DMS 273 (cell line): Measurements from ENCODE around the gene ACO1.
"Not testable (repeated sequence)": the region's sequence is repeated elsewhere in the genome, so short reads cannot be mapped to it uniquely, and the experiment has no call there.

Source experiments
- DNase-seq: peaks from one replicate; lab custom pipeline; 2025; ENCODE audit not compliant: unreplicated experiment; lab: John Stamatoyannopoulos, UW

The ACO1 gene

DNA sequence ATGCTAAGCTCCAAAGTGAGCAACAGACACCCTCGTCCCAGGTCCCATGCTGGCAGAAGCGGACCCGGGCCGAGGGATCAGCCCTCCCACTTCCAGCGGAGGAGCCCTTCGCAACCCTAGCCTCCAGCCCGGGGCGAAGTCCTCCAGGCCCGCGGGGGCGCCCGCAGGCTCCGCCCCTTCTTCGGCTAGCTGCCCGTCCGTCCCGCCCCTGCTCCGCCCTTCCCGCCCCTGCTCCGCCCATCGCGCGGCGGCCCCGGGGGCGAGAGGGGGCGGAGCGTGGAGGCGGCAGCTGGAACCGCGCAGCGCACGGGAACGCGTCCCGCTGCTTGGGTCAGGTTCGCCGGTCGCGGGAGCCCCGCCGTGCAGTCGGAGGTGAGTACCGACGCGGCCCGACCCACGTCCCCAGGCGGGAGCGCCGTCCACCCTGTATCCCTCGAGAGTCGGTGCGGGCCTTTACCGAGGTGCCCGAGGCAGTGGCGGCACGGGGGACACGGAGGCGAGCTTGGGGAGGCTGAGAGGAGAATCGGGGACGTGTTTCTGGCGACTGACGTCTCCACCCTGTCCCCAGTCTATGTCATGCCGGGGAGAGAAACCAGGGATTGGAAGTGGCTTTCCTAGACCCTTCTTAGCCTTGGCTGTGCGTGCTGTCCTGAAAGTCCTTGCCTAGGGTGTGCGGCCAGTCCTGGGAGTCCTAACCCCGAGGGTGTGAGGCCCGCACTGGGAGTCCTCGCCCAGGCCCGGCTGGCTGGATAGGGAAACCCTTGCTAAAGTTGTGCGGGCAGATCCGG is at the start of gene ACO1:
Gene ACO1, plus strand, starts transcription at position 280 of the 788 bp plus-strand sequence. CDS start 20,864 bp downstream, outside the sequence.
- peak; percentile 93 for DNase-seq

DNA sequence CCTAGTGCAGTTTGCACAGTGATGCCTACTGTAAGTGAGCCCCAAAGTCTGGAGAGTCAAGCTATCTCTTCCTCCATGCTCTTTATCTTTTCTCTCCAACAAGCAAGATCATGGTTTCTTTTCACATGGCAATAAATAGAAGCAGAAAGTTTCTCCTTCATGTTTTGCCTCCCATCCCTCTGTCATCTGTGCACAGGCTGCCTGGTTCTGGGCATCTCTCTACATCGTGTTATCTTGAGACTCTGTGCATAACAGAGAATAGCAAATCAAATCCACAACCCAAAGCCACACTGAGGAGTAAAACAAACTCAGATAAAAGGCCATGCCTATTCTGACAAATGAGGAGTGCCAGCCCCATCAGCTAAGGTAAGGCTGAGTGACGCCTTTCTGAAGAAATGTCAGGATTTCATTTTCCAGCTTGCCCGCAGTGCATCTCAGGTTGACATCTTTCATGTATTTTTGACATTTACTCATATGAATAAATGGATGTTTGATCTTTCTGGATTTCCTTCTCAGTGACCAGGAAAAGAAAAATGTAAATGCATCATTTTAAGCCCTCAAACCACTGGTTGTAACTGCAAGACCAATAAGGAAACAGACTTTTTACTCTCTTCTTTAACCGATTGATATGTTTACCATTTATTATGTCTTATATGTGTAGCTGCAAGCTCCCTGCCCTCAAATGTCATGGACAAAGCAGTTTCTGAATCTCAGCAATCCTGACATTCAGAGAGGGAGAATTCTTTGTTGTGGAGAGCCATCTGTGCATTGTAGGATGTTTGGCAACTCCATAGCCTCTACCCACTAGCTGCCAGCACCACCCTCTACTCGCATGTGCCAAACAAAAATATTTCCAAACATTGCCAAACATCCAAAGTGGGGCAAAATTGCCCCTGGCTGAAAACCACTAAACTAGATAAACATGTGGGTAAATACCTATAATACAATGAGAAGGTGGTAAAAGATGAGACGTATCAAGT is 49.2 kb upstream of the ACO1 start:
- DNase-seq: no peak

DNA sequence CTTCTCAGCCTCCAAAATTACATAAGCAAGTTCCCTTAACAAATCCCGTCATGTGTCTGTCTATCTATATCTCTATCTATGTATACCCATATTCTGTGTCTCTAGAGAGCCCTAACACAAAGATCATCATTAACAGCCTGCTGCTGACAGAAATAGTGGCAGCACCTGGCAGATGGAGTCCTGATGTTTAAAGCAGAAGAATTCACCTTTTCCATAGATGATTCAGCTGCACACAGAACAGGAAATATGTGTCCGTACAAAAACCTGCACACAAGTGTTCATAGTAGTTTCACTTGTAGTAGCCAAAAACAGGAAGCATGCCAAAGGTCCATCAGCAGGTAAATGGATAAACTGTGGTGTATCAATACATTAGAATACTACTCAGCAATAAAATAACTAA is 45.0 kb upstream of the ACO1 start:
- no peak for DNase-seq

DNA sequence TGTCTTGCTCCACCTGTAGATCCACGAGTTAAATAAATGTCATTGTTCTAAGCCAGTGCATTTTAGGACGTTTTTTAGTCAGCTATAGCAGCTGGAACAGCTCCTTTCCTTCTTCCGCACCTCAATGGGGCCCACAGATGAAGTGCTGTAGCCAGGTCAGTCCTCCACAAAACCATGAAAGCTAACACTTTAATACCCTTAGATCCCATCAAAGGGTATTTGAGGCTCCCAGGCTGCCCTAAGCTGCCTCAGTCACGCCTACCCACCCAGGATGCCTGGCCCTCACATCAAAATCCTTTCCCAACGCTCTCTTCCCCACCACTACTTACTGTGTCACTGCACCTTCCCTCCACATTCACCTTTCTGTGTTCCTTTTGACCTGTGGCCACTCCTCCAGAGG is 44.1 kb upstream of the ACO1 start:
- no peak for DNase-seq

DNA sequence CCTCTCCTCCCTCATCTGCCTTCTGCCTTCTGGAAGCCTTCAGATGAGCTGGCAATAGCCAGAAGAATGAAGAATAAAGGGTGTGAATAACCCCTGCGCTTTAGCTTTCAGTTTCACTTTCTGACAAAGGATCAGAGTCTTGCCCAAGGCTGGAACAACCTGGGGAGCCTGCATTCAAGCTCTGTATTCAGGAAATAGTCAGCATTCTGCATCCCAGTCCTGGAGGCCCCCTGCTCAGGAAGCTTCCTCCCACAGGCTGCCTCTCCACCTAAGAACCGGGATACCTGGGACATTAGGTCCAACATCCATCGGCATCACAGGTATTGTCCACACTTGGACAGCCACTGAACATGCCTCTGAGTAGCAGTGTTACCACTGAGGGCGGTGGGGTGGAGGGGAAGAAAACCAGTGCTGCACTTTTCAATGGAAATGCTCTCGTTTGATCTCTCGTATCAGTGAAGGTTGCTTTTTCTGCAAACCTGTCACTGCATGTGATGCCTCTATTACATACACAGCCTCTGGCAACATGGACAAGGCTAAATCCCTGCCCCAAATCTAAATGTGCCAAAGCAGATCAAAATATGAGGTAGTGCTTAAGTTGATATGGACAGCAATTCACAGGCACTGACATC is 39.8 kb upstream of the ACO1 start:
- no peak for DNase-seq

DNA sequence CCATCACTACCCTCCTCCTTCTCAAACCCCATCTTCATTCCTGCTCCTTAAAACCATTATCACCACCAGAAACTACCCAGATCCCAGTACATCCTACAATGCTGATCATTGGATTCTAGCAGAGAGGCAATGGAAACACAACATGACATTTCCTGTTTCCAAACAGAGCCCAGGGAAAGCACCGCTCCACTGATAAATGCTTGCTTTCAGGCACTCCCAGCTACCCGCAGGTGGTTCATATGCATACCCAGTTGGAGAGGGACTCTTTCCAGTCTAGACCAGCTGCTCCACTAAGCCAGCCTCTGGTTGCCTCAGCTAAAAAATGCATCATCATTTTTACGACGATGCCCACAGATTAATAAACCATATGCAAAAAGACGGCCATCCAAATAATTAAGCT is 39.2 kb upstream of the ACO1 start:
- no peak for DNase-seq

DNA sequence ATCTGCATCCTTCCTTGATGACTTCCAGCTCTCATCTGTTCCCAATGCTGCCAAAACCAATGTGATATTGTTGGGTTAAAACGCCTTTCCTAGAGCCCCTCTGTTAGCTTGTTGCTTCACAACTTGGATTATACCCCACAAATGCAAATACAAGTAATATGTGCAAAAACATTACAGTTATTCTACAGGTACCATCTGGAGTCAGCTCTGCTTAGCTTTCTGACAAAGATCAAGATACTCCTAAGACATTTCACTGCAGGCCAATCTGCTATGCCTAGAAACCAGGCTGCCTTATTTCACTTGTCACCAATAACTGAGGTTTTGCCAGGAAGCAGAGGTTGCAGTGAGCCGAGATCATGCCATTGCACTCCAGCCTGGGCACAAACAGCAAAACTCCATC is 36.9 kb upstream of the ACO1 start:
- no peak for DNase-seq

DNA sequence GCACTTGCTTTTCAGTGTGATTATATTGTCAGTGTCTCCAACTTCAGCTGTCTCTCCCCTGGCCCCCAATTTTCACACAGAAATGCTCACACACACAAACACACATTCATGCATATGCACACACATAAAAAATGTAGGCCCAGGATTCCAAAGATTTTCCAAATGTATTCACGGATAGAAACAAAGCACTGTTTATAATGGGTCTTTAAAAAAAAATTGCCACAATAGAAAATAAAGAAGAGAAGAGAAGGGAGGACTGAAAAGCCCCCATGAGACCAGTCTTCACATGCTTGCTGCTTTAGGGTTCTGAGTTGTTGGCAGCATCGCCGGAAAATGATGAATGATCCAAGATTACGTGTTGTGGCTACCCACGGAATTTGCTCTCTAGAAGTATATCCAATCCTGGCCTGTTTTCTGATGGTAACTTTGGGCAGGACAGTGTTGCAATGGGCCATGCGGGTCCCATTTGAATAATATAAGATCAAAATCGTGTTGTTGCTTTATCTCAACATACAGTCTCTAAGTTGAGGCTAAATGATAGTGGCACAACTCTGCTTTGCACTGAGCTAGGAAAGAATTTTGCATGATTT is 36.2 kb upstream of the ACO1 start:
- no peak for DNase-seq

DNA sequence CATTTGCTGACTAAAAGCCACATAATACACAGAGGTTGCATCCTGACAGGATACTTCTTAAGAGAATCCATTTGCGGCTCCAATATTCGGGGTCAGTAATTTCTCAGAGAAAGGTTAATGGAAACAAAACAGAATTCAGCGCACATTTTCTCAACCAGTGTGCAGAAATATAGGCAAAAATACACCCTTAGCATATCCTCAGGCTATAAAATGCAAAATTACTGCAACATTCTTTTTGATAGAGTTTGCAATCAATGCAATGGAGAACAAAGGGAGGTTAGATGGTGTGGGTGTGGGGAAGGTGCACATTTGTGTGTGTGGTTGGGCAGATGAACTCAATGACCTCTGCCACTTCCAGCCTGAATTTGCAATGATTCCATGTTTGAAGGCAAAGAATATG is 35.4 kb upstream of the ACO1 start:
- DNase-seq: no peak

DNA sequence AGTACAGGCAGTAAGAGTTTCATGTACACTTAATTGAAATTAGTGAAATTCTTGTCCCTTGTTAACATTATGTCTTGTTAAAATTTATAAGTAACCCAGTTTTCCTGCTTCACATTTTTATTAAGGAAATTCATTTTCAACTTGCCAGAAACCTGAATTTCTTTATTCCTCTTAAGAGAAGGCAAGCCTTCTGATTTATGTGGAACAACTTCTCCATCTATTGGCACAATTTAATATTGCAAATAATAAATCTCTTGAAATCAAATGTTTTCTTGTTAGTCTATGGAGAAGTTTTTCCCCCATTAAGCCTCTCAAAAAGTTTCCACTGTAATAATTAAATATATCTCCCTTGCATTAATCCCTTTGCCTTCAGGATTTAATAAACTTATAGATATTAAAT is 33.8 kb upstream of the ACO1 start:
- DNase-seq: peak; percentile 65

DNA sequence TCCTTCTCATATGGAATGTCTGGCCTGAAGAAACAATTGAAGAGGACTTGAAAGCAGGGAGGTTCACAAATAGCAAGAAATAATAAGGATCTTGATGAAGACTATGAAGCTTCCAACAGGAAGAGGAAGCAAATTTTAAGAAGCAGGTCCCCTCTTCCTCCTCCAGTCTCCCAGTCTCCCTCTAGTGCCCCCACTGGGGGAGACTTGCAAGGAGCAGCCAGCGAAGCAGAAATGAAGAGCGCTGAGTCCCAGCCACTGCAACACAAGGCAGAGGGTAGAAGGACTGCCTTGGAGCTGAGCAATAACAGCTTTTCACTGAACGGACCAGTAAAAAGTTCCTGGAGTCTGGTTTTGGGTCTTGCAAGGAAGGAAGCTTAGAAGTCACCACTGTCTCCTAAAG is 32.6 kb upstream of the ACO1 start:
- DNase-seq: peak; percentile 37

DNA sequence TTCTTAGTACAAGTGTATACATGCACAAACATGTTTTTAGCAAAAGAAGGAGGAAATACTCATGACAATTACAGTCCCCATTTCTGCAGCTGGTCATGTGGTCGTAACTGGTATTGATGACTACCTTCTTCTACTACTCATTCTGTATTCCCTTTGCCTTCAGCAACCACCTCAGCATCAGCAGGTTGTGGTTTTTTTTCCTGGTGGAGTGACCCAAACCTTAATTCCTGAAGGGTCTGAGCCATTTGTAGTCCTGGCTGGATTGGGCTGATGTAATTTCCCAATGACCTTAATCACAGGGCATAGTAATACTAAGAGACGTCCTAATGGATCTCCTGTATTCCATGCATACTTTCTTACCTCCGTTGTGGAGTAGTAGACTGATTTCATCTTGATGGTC is 31.0 kb upstream of the ACO1 start:
- not testable (repeated sequence) for DNase-seq

DNA sequence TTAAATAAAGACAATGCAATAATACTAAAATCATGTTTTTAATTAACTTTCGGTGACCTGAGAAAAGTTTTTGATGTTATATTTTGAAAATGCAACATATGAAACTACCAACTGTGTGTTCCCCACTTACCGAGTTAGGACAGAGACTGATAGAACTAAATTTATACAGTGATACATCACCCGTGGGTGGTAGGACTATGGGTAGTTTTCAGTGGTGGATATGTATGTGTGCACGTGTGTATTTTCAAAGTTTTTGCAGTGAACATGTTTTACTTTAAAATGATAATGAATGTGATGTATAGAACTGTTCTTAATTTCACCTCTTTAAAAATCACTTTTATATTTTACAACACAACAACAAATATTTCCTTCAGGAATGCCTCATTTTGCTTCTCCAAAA is 25.0 kb upstream of the ACO1 start:
- DNase-seq: no peak

DNA sequence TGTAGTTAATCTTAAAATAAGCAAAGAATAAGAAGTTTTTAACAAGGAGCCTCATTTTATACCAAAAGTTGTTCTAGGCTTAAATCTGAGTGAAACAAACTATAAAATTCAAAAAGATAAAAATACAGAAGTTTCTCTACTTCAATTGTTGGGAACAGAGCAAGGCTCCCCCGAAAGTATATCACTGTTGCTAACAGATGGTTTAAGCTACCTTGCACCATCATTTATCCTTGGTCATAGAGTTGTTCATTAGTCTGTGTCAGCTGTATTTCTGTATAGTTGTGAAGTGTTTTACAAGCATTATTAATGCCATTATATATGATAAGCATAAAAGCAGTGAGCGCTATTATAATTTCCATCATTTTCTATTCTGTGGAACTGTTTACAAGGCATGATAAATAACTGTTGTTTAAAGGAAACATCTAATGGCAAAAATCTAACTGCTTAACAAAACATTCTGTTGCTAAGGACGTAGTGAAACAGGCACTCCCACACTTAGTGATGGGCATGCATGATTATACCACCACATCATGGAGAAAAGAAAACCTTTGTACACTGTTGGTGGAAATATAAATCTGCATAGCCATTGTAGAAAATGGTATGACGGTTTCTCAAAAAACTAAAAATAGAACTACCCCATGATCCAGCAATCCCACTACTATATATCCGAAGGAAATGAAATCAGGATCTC is 23.3 kb upstream of the ACO1 start:
- DNase-seq: no peak

DNA sequence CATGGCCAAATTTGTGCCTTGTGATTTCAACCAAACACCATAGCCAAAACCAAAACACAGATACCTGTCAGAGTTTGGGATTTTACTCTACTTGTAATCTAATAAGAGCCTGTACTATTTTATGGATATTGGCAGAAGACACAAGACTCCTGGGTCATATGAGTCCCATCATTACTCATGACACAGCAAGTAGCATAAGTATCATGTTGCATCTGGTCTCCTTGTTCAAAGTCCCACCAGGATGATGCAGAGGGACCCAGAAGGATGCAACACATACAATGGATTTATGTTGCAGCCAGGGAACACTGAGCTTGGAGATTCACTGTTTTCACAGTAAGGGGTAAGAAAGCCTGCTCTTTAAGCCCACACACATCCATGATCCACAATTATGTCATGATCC is 13.2 kb upstream of the ACO1 start:
- no peak for DNase-seq

DNA sequence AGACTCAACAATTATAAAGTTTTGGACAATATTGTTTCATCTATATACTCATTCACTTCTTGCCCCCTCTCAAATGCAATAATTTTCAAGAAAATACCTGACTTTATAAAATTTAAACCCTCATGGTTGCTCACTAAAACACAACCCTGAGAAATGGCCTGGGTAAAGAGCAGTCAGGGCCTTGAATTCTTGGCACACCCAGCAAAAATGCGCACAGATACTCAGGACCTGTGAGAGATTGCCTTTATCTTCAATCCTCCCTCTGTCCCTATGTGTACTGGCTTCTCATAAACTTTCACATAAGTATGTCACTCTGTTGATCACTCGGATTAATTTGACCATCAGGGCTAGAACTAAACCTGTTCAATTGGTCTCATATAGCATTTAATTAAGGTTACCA is 12.8 kb upstream of the ACO1 start:
- DNase-seq: no peak

DNA sequence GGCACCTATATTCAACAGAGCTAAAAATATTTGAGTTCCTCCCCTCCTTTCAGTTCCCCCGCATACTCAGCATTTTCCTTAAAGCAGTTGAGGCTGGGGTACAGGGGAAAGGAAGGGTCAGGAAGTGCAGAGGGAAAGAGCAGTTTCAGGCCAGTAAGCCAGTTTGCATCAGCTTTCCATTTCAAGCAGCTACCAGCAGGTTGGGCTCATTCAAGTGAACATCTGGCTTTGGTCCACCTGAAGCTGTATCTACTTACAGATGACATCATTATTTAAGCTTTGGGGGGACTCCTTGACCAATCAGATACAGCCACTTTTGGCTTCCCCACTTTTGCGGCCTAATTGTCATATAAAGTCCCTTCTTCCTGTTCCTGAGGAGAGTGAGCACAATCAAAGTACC is 8.2 kb upstream of the ACO1 start:
- DNase-seq: peak; percentile 16

DNA sequence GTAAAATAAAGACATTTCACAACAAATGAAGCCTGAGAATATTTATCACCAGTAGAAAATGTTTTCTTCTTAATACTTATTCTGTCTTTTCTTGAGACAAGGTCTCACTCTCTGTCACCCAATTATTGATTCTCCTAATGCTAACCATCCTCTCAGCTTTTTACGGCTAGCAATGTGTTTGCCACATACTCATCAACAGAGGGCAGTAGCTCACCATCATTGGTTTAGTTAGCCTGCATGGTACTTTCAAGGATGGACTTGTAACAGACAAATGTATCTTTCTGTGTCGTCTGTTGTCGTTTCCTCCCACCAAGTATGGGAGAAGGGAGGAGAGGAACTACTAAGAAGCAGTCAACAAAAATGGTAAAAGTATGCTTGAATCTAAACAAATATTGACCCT is 5.9 kb upstream of the ACO1 start:
- DNase-seq: peak; percentile 79

DNA sequence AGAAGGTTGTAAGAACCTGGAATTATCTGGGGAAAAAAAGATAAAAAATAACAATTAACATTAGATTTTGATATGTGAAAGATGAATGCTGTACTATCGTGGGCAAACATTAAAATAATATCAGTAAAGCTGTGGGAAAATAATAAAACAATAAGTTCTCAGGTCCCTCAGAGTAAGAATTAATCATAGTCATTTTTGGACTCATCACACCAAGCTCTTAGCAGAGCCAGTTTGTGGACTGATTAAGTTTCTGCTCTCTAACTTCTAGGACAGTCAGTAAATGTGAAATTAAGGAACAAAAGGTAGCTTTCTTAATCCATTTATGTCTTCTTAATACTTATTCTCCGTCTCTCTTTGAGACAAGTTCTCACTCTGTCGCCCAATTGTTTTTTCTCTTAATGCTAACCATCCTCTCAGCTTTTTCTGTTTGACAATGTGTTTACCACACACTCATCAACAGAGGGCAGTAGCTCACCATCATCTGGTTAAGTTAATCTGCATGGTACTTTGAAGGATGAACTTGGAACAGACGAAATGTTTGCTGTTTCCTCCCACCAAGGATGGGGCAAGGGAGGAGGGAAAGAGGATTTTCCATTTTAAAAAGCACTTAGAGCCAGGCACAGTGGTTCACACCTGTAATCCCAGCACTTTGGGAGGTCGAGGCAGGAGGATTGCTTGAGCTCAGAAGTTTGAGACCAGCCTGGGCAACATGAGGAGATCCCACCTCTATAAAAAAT is 5.3 kb upstream of the ACO1 start:
- DNase-seq: peak; percentile 85

DNA sequence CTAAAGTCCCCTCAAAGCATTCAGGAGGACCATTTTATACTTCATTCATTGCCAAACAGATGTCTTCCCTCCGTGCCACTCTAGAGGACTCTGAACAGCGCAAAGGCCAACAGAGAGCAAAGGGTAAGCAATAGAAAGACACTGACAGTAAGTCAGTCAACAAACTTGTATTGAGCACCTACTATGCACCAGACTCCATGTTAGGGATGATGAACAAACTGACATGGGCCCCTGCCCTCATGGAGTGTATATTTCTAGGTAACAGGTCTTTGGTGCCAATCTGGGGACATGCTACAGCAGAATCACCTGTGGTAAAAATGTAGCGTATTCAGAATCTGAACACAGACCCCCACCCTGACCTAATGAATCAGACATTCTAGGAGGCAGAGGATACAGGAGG is 3.5 kb upstream of the ACO1 start:
- DNase-seq: no peak
